LNCaP clone FGC (cell line): ENCODE data around the gene WDR64.

Experiments
- DNase-seq: peaks from one replicate; pipeline ENCODE4 v3.0.0-alpha.2; 2011; ENCODE audit warnings: low read depth
- H3K4me3 ChIP-seq: 2 replicates; pipeline ENCODE4 v1.5.1; 2011; ENCODE audit warnings: mild to moderate bottlenecking, low read depth, low read length, control low read depth
- TF ChIP-seq, protein P1 (sequence below): IDR thresholded peaks from 2 replicates; pipeline ENCODE4 v1.5.1; 2012; ENCODE audit warnings: mild to moderate bottlenecking; ENCODE audit not compliant: control insufficient read depth, insufficient read depth; ENCODE audit errors: extremely low read depth

The WDR64 gene

DNA sequence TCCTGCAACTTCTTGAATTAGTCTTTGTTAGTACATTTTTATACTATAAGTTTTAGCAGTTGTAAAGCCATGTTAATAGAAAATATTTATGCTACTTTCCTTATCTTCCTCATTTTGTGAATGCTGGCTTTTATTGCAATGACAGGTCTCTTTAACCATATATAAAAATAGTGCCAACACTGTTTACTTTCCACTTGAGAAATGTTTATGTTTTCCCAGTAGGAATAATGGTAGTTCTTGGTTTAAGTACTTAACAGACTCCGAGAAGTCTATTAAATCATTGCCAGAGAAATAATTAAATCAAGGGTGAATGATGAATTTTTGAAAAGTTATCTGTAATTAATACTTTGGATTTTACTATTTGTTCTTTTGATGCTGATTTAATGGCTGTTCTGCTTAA lies 21.6 kb upstream of the WDR64 start:
- TF ChIP-seq, protein P1, sequence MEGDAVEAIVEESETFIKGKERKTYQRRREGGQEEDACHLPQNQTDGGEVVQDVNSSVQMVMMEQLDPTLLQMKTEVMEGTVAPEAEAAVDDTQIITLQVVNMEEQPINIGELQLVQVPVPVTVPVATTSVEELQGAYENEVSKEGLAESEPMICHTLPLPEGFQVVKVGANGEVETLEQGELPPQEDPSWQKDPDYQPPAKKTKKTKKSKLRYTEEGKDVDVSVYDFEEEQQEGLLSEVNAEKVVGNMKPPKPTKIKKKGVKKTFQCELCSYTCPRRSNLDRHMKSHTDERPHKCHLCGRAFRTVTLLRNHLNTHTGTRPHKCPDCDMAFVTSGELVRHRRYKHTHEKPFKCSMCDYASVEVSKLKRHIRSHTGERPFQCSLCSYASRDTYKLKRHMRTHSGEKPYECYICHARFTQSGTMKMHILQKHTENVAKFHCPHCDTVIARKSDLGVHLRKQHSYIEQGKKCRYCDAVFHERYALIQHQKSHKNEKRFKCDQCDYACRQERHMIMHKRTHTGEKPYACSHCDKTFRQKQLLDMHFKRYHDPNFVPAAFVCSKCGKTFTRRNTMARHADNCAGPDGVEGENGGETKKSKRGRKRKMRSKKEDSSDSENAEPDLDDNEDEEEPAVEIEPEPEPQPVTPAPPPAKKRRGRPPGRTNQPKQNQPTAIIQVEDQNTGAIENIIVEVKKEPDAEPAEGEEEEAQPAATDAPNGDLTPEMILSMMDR: no peak
- H3K4me3 ChIP-seq: no peak overlapping the region
- DNase-seq: no peak

DNA sequence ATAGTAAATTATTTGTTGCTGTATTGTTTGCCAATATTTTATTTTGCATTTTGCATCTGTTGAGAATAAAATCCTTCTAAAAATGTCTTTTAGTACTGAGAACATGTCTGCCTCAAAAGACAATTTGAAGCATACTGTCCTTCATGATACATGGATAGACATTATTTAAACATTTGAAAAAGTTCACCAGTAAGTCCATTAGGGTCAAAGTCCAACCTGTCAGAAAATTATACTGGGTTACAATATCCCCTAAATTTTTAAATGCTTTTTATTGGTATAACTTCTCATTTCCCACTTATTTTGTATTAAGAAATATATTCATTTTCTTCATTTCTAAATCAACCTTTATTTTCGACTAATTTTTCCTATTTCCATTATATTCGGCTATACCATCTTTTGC lies 21.2 kb upstream of the WDR64 start:
- no peak for DNase-seq
- no peak overlapping the region for H3K4me3 ChIP-seq
- TF ChIP-seq, protein P1: no peak

DNA sequence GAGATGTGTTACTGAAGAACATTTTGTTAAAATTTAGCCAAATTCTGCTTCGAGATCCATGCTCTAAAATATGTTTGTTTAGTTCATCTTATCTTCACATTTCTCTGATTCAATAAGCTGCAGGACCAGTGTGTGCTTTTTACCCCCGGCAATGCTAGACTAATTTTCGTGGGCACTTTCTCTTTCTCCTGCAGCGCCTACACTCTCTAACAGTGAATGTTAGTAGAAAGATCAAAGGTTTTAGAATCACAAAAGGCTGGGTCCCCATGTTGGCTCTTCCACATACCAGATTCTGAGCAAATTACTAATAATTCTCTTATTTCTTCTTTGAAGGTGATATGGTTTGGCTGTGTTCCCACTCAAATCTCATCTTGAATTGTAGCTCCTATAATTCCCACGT lies 20.4 kb upstream of the WDR64 start:
- TF ChIP-seq, protein P1: no peak
- no peak overlapping the region for H3K4me3 ChIP-seq
- no peak for DNase-seq

DNA sequence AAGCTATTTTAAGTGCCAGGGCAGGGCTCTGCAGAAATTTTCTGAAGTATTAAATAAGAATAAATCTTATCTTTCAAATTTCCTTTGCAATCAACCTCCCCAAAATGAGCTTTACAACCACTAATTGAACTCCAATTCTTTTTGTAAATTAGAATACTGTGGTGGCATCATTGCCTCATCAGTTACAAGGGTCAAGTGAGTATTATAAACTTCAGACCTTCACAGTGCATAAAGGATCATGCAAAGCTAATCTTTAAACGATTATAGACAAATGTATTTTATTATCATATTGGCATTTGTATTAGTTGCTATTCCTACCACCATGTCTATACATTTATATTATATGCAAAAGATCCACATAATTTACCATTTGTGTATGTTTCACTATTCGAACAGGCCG lies 19.1 kb upstream of the WDR64 start:
- DNase-seq: no peak
- no peak overlapping the region for H3K4me3 ChIP-seq
- TF ChIP-seq, protein P1: no peak

DNA sequence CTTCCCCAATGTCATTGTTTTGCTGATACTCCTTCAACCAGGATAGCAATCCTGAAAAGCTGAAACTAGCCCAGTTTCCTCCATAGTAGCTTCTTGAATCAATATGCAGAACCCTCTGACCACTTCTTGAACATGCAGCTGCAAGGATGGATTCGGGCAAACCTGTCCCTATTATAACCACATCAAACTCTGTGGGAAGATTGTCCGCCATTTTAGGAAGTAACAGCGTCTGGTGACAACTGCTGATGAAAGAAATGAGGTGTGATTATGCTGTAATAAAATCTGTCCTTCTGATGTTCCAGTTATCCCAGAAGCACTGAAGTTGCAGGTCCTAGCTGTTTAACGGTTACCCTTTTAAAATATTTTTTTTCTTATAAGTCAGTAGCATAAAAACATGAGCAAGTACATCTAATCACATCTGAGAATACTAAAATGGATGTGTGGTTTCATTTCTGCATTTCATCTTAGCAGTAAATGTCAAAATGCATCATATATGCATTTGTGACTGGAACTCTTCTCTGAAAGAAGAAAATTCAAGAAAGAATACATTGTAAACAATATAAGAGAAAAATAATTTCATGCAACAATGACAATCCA lies 16.4 kb upstream of the WDR64 start:
- TF ChIP-seq, protein P1: no peak
- DNase-seq: no peak
- no peak overlapping the region for H3K4me3 ChIP-seq

DNA sequence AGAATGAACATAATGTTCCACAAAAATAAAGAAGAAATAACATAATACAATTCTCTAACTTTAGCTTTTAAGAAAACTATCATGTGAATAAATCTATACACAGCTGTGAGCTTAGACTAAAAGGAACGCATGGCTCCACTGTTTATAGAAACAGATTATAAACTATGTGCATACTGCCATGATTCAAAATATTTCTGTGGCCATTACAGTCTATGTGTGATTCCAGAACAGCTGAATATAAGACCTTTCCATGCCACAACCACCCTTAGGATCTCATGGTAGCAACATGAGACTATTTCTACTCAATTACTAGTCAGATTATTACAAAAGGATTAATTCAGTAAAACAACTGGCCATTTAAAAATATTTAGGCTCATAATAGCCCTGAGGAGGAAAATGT lies 15.8 kb upstream of the WDR64 start:
- no peak overlapping the region for H3K4me3 ChIP-seq
- TF ChIP-seq, protein P1: no peak
- DNase-seq: no peak

DNA sequence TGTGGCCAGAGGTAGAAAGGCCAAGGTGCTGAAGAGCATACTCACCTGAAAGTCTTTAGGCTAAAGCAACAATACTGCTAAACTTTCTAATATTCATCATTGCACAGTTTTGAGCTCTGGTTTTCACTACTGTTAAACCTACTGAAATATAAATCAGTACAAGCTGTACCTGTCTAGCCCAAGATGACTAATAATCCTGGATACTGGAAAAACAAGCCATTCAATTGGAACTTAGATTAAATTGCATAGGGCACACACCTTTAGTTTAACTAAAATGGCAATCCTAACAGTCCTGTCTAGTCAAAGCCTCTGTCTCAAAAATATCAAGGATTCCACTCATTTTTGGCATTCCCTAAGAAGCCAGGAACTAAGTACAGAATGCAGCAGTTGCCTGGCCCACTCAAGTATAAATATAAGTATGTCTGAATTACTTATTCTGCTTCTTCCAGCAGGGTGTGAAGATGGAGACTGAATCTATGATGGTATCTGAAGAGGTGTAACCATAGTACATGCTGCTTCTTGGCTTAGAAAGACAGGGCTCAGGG lies 15.0 kb upstream of the WDR64 start:
- H3K4me3 ChIP-seq: no peak overlapping the region
- TF ChIP-seq, protein P1: no peak
- DNase-seq: no peak
